NB4 (cell line): ENCODE data around the gene TFDP3.

Experiments used
- CTCF ChIP-seq: IDR thresholded peaks from one replicate; pipeline ENCODE4 v1.5.1; 2012; ENCODE audit warnings: low read depth, low read length
- POLR2A ChIP-seq: IDR thresholded peaks from 2 replicates; pipeline ENCODE4 v1.6.1; 2011; ENCODE audit warnings: mild to moderate bottlenecking; ENCODE audit not compliant: insufficient read length; ENCODE audit errors: extremely low read depth

DNA sequence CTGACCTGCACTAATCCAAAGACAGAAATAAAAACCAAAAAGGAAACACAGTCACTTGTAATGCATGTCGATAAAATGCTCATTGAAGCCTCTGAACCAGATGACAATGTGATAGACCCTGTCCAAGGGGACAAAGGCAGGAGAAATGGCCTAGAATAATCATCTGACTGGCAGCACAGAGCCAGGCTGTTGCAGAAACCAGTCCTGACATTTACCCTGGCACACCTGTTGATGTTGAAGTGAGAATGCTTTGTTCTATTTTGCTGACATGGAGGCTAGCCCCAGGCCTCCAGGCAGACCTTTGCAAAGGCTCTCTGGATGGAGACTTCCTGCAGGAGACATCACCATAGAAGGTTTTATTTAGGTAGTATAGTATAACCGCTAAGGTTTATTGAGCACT is 41.0 kb downstream of the TFDP3 start:
- TF ChIP-seq POLR2A, result no peak
- TF ChIP-seq CTCF, result no peak
